Panc1 (cell line): ENCODE data around the gene FEM1B.

Source experiments
- CTCF ChIP-seq: fragments of 450-650 bp; IDR thresholded peaks from 2 replicates; pipeline ENCODE4 v1.5.1; 2017; ENCODE audit warnings: mild to moderate bottlenecking
- POLR2AphosphoS5 ChIP-seq: IDR thresholded peaks from 2 replicates; pipeline ENCODE4 v1.6.1; 2012; ENCODE audit warnings: mild to moderate bottlenecking, low read depth, low read length, moderate library complexity
- SIN3A ChIP-seq: IDR thresholded peaks from 2 replicates; pipeline ENCODE4 v1.6.1; 2012; ENCODE audit warnings: low read depth, mild to moderate bottlenecking, low read length, moderate library complexity, borderline replicate concordance; ENCODE audit not compliant: insufficient read depth
- TCF7L2 ChIP-seq: IDR thresholded peaks from 2 replicates; pipeline ENCODE4 v1.6.1; 2011; ENCODE audit warnings: mild to moderate bottlenecking, low read depth, low read length, inconsistent platforms
- TF ChIP-seq, protein P1 (sequence below), 2 experiments: IDR thresholded peaks; 2 replicates each; pipeline ENCODE4 v1.6.1; 2011 to 2012; ENCODE audit warnings: low read depth in 2 of 2, control low read depth in 1 of 2, low read length in 1 of 2, mild to moderate bottlenecking in 1 of 2, moderate library complexity in 1 of 2; ENCODE audit not compliant: insufficient read depth in 1 of 2

GRCh38 chr15:68305420-68305871 is 27.9 kb downstream of the FEM1B start:
- no peak for TF ChIP-seq CTCF
- TF ChIP-seq POLR2AphosphoS5 = no peak
- TF ChIP-seq TCF7L2 = no peak
- TF ChIP-seq, protein P1, sequence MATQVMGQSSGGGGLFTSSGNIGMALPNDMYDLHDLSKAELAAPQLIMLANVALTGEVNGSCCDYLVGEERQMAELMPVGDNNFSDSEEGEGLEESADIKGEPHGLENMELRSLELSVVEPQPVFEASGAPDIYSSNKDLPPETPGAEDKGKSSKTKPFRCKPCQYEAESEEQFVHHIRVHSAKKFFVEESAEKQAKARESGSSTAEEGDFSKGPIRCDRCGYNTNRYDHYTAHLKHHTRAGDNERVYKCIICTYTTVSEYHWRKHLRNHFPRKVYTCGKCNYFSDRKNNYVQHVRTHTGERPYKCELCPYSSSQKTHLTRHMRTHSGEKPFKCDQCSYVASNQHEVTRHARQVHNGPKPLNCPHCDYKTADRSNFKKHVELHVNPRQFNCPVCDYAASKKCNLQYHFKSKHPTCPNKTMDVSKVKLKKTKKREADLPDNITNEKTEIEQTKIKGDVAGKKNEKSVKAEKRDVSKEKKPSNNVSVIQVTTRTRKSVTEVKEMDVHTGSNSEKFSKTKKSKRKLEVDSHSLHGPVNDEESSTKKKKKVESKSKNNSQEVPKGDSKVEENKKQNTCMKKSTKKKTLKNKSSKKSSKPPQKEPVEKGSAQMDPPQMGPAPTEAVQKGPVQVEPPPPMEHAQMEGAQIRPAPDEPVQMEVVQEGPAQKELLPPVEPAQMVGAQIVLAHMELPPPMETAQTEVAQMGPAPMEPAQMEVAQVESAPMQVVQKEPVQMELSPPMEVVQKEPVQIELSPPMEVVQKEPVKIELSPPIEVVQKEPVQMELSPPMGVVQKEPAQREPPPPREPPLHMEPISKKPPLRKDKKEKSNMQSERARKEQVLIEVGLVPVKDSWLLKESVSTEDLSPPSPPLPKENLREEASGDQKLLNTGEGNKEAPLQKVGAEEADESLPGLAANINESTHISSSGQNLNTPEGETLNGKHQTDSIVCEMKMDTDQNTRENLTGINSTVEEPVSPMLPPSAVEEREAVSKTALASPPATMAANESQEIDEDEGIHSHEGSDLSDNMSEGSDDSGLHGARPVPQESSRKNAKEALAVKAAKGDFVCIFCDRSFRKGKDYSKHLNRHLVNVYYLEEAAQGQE (IDR thresholded peaks at IDR 0.05; ENCODE audit: insufficient read depth in 1 of 2, low read depth in 2 of 2, low read length in 1 of 2) = no peak
- TF ChIP-seq SIN3A = no peak
